Loucy (cell line): Measurements from ENCODE around the gene NKX6-2.

Experiments
- H2AFZ ChIP-seq: fragments of 200-600 bp; sonication (generic); 2 replicates; pipeline ENCODE4 v1.6.0; 2016; ENCODE audit warnings: antibody characterized with exemption, mild to moderate bottlenecking, low read length, moderate library complexity
- H3F3A ChIP-seq: fragments of 200-600 bp; 2 replicates; pipeline ENCODE4 v1.6.0; 2016; ENCODE audit warnings: antibody characterized with exemption, low read depth, mild to moderate bottlenecking
- H3K27me3 ChIP-seq: fragments of 200-600 bp; sonication (generic); 2 replicates; pipeline ENCODE4 v1.6.1; 2014; ENCODE audit warnings: low read length, mild to moderate bottlenecking; ENCODE audit not compliant: insufficient read depth, poor library complexity, severe bottlenecking
- H3K36me3 ChIP-seq: fragments of 200-600 bp; sonication (generic); 2 replicates; pipeline ENCODE4 v1.6.1; 2016; ENCODE audit warnings: low read length; ENCODE audit not compliant: insufficient read depth
- H3K4me1 ChIP-seq: fragments of 200-600 bp; sonication (generic); 2 replicates; pipeline ENCODE4 v1.5.1; 2014; ENCODE audit warnings: low read length, mild to moderate bottlenecking; ENCODE audit not compliant: insufficient read depth, poor library complexity, severe bottlenecking
- H3K4me2 ChIP-seq: fragments of 200-600 bp; sonication (generic); 2 replicates; pipeline ENCODE4 v1.6.0; 2014; ENCODE audit warnings: antibody characterized with exemption, low read length, low read depth, mild to moderate bottlenecking; ENCODE audit not compliant: poor library complexity, severe bottlenecking
- H3K4me3 ChIP-seq: fragments of 200-600 bp; sonication (generic); 2 replicates; pipeline ENCODE4 v1.5.1; 2014; ENCODE audit warnings: low read length, mild to moderate bottlenecking, mixed read lengths; ENCODE audit not compliant: poor library complexity, severe bottlenecking
- H3K79me2 ChIP-seq: fragments of 200-600 bp; sonication (generic); 2 replicates; pipeline ENCODE4 v1.6.1; 2014; ENCODE audit warnings: low read length; ENCODE audit not compliant: insufficient read depth
- H3K9ac ChIP-seq: fragments of 200-600 bp; sonication (generic); 2 replicates; pipeline ENCODE4 v1.6.0; 2014; ENCODE audit warnings: mild to moderate bottlenecking, low read depth, low read length, moderate library complexity; ENCODE audit not compliant: poor library complexity, severe bottlenecking
- H3K9me2 ChIP-seq: fragments of 200-600 bp; sonication (generic); replicated peaks from 2 replicates; pipeline ENCODE4 v1.6.1; 2016; ENCODE audit warnings: low read depth, low read length, mixed read lengths
- H3K9me3 ChIP-seq: fragments of 200-600 bp; sonication (generic); 2 replicates; pipeline ENCODE4 v1.6.1; 2014; ENCODE audit warnings: mild to moderate bottlenecking, antibody characterized with exemption, low read length, low read depth; ENCODE audit not compliant: insufficient read depth
- H4K20me1 ChIP-seq: fragments of 200-600 bp; sonication (generic); 2 replicates; pipeline ENCODE4 v1.6.0; 2014; ENCODE audit warnings: antibody characterized with exemption, low read length, mild to moderate bottlenecking; ENCODE audit not compliant: insufficient read depth, poor library complexity, severe bottlenecking
- EZH2phosphoT487 ChIP-seq: fragments of 200-600 bp; IDR thresholded peaks from 2 replicates; pipeline ENCODE4 v1.6.1; 2018; ENCODE audit warnings: antibody characterized with exemption, mild to moderate bottlenecking, moderate library complexity, borderline replicate concordance
- TF ChIP-seq, protein P1 (sequence below): fragments of 200-600 bp; sonication (generic); conservative IDR thresholded peaks from 2 replicates; pipeline ENCODE4 v1.5.1; 2014; ENCODE audit warnings: mild to moderate bottlenecking, antibody characterized with exemption, low read length

The NKX6-2 gene

DNA sequence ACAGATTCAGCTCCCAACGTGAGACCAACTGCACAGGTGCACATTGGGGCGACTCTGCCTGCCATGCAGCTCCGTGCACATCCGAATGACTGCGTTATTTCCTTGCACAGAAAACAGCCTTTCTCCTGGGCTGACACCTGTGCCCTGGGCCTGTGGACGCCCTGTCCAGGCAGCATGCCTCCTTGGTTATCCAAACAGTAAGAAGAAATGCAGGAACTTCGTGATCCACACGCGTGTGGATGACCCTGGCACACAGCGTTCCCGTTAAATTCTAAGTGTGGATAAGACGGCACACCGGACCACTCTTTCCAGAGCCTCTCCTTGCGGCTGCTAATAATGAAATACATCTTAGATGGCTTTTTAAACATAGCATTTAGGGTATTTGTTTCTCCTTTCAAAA, 39.6 kb downstream of the NKX6-2 start:
- no peaks in the 10 kb centered on the region for H3K4me1 ChIP-seq
- no peaks in the 10 kb centered on the region for H3F3A ChIP-seq
- H3K27me3 ChIP-seq, result no peaks in the 10 kb centered on the region
- peaks cover 11% of the 10 kb centered on the region; the same call in 1 of the 2 replicates for H3K36me3 ChIP-seq
- H4K20me1 ChIP-seq, result no peaks in the 10 kb centered on the region
- H3K79me2 ChIP-seq, result no peaks in the 10 kb centered on the region
- H3K4me3 ChIP-seq, result no peak overlapping the region
- no peaks in the 10 kb centered on the region for H3K9me3 ChIP-seq
- H2AFZ ChIP-seq, result no peak overlapping the region
- no peaks in the 10 kb centered on the region for H3K9me2 ChIP-seq
- H3K4me2 ChIP-seq, result no peak overlapping the region
- no peak overlapping the region for H3K9ac ChIP-seq
- TF ChIP-seq EZH2phosphoT487, result no peak
- TF ChIP-seq, protein P1, sequence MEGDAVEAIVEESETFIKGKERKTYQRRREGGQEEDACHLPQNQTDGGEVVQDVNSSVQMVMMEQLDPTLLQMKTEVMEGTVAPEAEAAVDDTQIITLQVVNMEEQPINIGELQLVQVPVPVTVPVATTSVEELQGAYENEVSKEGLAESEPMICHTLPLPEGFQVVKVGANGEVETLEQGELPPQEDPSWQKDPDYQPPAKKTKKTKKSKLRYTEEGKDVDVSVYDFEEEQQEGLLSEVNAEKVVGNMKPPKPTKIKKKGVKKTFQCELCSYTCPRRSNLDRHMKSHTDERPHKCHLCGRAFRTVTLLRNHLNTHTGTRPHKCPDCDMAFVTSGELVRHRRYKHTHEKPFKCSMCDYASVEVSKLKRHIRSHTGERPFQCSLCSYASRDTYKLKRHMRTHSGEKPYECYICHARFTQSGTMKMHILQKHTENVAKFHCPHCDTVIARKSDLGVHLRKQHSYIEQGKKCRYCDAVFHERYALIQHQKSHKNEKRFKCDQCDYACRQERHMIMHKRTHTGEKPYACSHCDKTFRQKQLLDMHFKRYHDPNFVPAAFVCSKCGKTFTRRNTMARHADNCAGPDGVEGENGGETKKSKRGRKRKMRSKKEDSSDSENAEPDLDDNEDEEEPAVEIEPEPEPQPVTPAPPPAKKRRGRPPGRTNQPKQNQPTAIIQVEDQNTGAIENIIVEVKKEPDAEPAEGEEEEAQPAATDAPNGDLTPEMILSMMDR, result no peak

DNA sequence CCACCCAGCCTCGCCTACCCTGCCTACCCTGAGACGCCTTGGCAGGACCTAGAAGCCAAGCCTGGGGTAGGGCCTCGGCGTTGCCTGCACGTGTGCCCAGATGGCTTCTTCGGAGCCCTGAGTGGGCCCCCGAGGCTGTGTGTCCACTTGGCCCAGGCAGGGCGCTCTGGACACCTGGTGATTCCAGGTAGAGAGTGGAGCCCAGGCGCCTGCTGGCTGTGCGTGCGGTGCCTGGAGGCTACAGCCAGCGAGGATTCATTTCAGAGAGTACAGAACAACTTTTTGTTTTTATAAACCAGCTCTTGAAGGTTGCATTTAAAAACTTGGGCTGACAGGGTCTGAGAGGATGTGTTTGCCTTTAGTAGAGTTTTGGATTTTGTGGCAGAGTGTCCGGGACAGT, 40.0 kb downstream of the NKX6-2 start:
- Histone ChIP-seq H3K9me2 (no peaks in the 10 kb centered on the region), H3K4me1 (no peaks in the 10 kb centered on the region), H2AFZ (no peak overlapping the region), H3K4me2 (no peak overlapping the region), H4K20me1 (no peaks in the 10 kb centered on the region), H3K9me3 (no peaks in the 10 kb centered on the region), H3K4me3 (no peak overlapping the region), H3F3A (no peaks in the 10 kb centered on the region), H3K9ac (no peak overlapping the region), H3K79me2 (no peaks in the 10 kb centered on the region), H3K27me3 (no peaks in the 10 kb centered on the region), H3K36me3 (peaks cover 13% of the 10 kb centered on the region; the same call in 1 of the 2 replicates)
- TF ChIP-seq, protein P1, result no peak
- TF ChIP-seq EZH2phosphoT487, result no peak

DNA sequence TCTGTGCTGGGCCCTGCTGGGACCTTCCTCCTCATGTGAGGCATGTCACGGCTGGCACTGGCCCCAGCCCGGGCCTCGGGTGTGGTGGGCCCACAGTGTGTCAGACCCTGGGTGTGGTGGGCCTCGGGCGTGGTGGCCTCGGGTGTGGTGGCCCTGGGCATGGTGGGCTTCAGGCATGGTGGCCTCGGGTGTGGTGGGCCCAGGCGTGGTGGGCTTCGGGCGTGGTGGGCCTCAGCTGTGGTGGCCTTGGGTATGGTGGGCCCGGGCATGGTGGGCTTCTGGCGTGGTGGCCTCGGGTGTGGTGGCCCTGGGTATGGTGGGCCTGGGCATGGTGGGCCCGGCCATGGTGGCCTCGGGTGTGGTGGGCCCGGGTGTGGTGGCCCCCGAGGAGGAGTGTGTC, 40.4 kb downstream of the NKX6-2 start:
- no peak overlapping the region for H3K9ac ChIP-seq
- no peak for TF ChIP-seq EZH2phosphoT487
- TF ChIP-seq, protein P1, result no peak
- no peaks in the 10 kb centered on the region for H3K9me2 ChIP-seq
- no peak overlapping the region for H3K4me2 ChIP-seq
- H3K27me3 ChIP-seq, result no peaks in the 10 kb centered on the region
- no peaks in the 10 kb centered on the region for H4K20me1 ChIP-seq
- H2AFZ ChIP-seq, result no peak overlapping the region
- H3K9me3 ChIP-seq, result no peaks in the 10 kb centered on the region
- H3K36me3 ChIP-seq, result peaks cover 12% of the 10 kb centered on the region; the same call in 1 of the 2 replicates
- H3K4me3 ChIP-seq, result no peak overlapping the region
- H3F3A ChIP-seq, result no peaks in the 10 kb centered on the region
- no peaks in the 10 kb centered on the region for H3K79me2 ChIP-seq
- H3K4me1 ChIP-seq, result no peaks in the 10 kb centered on the region
